Measurements from ENCODE around the gene DPT. TPM values are rescaled to one million over a fixed set of nuclear protein-coding genes. Genes with fewer than 3 reads are reported as not detected.
"Not testable (repeated sequence)": the region's sequence is repeated elsewhere in the genome, so short reads cannot be mapped to it uniquely, and the experiment has no call there.

DPT gene
- 100 to 1,000 TPM; 111 to 130 TPM for total RNA-seq
- long read RNA-seq, transcript DPT-201 (4 exons, 1,786 nt): major isoform, 326 of 330 reads
- long read RNA-seq, partial matches to known transcripts: 1 of 330 reads
- long read RNA-seq, other reads (novel, unspliced or antisense): 3 of 330 reads

DNA sequence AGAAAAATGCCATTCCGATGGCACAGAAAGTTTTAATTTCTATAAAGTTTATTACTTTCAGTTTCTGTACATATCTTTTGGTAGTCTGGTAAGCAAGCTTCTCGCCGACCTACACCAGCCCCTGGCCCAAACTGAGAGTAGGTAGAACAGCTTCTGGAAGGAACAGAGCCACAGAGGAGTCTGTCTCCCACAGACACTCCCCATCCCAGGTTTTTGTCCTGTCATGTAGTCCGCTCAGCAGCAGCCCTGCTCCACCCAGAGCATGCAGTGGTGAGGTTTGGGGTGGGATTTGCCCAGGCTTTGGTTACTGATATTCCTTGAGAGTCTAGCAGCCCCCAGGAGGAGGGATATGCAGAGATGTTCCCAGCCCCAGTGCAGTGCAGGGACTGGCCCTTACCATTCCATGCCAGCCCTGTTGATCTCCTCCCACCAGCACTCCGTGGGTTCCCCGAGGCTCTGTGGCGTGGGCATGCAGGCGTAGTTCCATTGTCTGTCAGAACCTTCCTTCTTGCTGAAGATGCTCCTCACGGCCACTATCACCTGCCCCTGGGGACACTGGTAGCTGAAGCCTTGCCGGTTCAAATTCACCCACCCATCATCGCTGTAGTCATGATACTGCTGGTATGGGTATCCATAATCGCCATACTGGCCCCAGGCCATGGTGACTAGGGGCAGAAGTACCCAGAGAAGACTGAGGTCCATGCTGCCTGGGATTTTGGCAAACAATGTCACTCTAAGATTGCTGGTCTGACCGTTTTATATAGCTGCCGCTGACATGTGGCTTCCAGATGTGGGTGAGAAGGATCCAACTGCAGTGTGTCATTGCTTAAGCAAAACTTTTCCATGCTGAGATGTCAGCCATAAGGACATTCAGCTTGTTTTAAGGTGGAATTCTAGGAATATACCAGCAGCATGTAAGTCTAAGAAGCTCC is at the start of gene DPT:
DPT (minus strand) TSS at position 734 of the 932 bp plus-strand sequence; CDS start at position 702, 32 bp downstream.
- intact Hi-C loops (cut with DNase I): loop anchor here in 1 of 2 donors (10.0 kb wide), 1 partner anchor 376 kb away; the partner anchor contains the start of gene ATP1B1
- ATAC-seq (peak; percentile 72 to 84), DNase-seq (peak; percentile 38)

DNA sequence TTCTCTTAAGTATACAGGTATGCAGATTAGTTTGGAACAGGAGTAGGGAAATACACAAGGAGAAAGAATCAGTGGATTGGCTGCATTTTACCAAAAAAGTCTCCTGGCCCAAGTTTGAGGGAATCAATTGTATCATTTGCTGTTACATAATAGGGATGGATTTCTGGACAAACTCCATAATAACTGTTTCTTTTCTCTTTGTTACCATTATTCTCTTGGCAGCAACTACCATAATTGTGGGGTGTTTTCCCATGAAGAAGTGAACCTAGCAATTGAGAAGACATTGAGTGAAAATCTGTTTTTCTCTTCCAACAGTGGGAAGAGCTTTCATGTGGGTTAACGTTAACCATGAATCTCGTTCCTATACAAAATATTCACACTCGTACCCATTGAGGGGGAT is 46.4 kb upstream of the DPT start:
- intact Hi-C loops (cut with DNase I): no loop called here

DNA sequence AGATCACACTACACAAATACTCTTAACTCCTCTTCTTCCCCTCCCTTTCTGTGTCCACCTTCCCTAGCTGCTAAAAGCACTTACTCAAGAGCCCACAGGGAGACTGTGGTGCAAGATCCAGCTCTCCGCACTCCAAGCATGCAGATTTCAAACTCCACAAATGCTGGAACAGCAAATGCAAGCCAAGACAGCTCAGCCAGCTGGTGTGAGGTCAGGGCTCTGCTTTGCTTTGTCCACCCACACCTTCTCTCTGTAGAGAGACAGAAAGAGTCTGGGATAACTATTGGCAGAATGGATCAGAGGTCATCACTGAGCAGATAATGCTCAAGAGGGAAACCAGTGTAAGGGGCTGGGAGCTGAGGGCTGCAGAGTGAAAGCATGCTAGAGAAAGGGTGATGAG is 45.2 kb upstream of the DPT start:
- DNase-seq: peak; percentile 62
- intact Hi-C loops (cut with DNase I): no loop called here
- peak; percentile 99 for ATAC-seq

More for the DNA sequence above, 46.4 kb upstream of the DPT start:
- ATAC-seq (no peak), DNase-seq (no peak)

DNA sequence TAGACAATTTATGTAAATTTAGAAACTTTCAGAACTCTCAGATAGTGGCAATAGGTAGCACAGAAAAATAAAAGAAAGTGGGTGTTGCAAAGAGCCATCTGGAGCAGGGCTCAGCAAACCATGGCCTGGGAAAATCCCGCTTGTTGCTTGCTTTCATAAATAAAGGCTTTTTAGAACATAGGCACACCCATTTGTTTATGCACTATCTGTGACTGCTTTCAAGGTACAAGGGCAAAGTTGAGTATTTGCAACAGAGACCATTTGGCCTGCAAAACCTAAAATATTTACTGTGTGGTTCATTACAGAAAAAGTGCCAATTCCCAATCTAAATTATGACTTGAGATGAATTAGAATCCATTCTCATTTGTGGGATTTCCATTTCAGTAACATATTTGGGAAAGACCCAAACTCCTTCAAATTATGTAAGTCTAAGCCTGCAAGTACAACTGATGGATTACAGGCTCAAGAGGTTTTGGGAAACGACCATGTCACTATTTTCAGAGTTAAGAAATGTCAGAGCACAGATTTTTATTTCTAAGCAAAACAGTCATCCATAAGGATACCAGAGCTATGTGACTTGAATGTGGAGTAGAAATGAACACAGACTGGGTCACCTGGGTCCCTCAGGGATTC is 43.5 kb upstream of the DPT start:
- no peak for DNase-seq
- intact Hi-C loops (cut with DNase I): no loop called here
- no peak for ATAC-seq

DNA sequence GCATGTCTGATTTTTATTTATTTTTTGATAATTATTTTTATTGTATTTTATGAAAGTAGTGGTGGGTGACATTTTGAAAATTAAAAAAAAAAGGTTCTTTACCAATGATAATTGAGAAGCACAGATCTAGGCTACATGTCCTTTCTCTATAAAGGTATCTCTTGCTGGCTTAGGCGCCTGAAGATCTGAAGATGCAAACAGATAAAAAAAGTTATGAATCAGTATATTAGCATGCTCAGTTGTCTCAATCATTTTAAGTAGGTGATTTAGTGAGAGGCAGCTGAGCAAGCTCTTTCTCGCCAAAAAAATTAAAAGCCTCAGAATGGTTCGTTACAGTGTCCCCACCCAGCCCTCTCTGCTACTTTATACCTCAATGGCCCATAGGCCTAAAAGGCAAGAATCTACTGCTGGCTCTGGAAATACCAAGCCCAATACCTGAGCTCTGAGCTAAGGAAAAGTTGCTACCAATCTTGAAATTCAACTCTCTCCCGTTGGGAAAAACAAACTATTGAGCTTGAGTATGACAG is 42.2 kb upstream of the DPT start:
- DNase-seq (no peak), ATAC-seq (no peak)
- intact Hi-C loops (cut with DNase I): no loop called here

DNA sequence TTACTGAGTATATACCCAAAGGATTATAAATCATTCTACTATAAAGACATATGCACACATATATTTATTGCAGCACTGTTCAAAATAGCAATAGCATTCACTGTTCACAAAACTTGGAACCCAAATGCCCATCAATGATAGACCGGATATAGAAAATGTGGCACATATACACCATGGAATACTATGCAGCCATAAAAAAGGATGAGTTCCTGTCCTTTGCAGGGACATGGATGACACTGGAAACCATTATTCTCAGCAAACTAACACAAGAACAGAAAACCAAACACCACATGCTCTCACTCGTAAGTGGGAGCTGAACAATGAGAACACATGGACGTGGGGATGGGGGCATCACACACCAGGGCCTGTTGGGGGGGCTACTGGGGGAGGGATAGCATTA is 40.9 kb upstream of the DPT start:
- ATAC-seq; DNase-seq; intact Hi-C loops (cut with DNase I): not testable (repeated sequence)

DNA sequence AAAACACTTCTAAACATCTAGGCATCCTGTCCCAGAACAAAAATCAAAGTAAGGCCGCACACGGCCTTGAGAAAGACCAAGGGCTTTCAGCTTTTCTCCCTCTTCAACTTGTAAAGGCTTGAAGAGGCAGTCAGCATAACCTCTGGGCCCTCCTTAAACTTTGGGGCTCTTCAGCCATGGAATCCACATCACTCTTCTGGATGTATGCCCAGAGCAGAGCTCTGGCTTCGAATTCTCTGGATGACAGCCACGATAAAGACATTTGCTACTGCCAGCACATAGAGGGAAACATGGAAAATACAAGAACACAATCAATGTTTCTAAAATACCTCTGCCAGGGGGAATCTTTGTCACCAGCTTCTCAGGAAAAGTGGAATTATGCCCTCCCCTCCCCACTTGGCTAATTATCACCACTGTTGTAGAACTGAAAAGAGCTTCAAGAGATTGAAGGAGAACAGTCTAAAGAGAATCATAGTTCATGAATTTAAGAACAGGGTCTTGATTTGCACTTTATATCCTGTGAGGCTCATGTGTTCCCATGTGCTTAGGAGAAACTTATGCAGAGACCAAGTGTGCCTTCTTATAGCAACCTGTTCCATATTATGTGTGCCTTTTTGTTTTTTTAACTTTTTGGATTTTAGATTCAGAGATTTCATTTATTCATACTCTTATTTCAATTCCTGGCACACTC is 39.0 kb upstream of the DPT start:
- DNase-seq: peak; percentile 44
- ATAC-seq: peak; percentile 79 to 87
- intact Hi-C loops (cut with DNase I): no loop called here

DNA sequence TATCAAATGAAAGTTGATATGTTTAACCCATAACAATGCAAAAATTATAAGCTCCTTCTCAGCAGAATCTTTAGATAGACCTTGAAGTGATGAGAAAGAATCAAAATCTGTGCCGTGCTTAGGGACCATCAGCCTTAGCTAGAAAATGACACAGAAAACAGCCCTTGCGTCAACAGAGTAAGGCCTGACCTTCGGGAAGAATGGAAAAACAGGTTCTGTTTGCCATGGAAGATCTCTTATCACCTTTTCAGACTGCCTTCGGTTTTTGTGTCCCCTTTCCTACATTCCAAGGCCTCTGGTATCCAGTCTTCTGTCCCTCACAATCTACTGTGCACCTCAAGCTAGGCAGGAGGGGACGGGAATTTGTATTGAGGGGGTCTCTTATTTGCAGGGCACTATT is 37.6 kb upstream of the DPT start:
- no peak for DNase-seq
- intact Hi-C loops (cut with DNase I): no loop called here
- no peak for ATAC-seq

DNA sequence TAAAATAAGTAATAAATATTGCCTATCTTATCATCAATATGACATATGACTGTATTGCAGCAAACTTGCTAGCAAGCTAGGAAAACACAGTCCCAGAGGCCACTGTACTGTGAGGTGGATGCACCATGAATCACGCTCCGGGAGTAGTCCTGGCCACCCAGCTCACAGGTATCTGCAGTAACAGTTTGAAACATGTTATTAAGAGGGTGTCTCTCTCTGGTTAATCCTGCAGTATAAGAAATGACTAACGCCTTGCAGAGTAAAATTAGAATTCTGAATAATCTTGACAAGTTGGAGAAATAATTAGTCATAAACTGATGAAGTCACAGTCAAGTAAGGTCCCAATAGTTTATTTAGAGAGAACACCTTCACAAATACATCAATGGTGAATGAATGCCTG is 34.0 kb upstream of the DPT start:
- ATAC-seq (no peak), DNase-seq (no peak)
- intact Hi-C loops (cut with DNase I): no loop called here

DNA sequence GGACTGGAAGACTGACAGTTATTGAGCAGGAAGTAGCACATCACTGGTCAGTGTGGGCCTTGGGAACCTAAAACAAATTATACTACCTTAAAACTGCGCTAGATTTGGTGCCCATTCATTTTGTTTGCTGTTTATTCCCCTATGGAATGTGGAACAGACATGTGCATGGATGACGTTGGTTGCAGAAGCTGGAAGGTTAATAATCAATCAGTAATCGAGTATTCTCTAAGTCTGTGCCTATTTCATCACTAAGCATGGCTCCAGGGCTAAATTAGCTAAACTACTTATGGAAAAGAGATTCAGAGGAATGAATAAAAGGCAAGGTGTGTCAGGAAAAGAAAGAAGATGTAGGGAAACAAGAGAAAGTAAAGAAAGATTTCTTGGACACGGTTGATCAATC is 33.5 kb upstream of the DPT start:
- DNase-seq: no peak
- ATAC-seq: no peak
- intact Hi-C loops (cut with DNase I): no loop called here

DNA sequence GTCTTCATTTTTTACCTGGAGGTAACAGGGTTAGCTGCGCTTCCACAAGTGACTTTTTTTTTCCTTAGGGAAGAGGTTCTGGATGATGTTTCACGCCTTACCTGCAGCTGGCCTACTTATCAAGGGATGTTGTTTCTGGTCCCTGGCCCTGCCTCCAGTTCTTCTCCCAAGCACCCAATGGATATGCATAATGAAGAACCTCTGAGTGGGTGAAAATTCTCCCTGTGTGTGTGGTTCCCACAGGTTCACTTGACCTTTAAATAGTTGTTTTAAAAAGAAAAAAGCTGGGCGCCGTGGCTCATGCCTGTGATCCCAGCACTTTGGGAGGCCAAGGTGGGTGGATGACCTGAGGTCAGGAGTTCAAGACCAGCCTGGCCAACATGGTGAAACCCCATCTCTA is 31.8 kb upstream of the DPT start:
- ATAC-seq: no peak
- intact Hi-C loops (cut with DNase I): no loop called here

DNA sequence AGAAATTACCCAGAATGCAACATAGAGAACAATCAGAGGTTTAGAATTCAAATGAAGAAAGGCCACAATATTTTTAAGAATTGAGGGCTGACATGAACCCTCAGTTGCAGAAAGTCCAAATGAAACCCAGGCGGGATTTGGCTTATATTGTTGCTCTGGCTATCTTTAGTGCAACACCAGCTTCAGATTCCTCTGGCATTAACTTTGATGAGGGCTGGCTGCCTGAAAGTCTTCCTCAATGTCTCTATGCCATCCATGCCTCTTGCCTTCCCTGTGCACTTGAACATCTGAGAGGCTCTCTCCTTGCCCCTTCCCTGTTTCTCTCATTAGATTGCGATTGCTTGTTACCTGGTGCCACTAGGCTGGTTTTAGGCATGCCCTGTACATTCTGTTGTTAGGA is 31.2 kb upstream of the DPT start:
- intact Hi-C loops (cut with DNase I): no loop called here
- ATAC-seq: no peak
- no peak for DNase-seq

More for the DNA sequence above, 31.8 kb upstream of the DPT start:
- no peak for DNase-seq

DNA sequence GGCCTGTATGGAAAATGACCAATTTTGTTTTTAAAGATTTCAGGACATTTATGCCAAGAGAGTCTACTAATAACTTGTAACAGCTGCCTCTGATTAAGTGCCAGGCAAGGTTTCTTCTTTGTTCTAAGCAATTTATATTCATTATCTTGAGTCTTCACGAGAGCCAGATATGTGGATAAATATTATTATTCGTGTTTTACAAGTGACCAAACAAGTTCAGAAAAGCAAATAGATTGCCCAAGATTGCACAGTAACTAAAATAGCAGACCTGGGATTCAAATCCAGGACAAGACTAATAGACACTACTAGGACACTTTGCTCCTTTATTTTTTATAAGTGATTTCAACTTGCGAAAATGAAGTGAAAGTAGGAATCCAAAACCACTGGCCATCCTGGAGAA is 30.1 kb upstream of the DPT start:
- intact Hi-C loops (cut with DNase I): no loop called here
- no peak for DNase-seq

DNA sequence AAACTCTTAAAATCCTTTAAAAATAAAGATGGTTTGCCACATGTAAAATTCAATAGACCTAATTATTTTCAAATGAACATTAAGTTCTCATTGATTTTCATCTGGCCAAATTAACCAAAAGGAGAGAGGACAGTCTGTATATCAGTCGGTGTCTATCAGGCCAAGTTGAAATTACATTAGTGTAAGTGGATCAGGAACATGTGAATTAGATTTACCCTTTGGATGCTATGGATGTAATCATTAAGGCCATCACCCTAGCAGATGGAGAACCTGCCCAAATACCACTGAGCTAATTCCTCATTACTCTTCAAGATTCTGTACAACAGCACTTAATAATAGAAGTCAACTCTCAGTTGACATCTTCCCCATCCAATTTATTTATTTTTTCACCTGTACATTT is 29.5 kb upstream of the DPT start:
- ATAC-seq (no peak), DNase-seq (no peak)
- intact Hi-C loops (cut with DNase I): no loop called here

More for the DNA sequence above, 30.1 kb upstream of the DPT start:
- no peak for ATAC-seq

DNA sequence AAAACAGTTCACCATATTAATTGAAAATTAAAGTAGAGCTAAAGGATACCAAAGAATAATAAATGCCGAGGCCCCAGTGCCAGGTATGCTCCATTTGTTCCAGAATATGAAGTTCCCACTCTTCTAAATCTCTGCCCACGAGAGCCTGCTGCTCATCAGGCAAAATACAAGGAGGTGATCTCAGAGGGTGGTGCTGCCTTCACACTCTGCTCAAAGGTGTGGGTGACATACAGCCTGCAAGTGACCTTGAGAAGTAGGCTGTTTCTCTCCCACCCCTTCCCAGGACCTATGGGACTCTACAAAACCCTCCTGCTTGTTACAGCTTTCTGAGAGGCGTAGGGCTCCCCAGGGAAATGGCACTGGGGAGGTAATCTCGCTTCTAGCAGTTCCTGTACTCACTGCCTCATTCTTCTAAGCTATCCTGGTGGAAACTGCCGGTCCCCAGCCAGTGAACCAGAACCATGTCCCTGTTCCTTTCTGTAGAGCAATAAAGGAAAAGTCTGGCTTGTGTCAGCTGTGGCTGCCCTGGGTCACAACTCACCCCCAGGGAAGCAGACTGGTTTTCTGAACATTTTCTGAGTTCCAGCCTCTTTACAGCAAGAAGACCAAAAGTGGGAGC is 26.9 kb upstream of the DPT start:
- no peak for DNase-seq
- intact Hi-C loops (cut with DNase I): no loop called here

DNA sequence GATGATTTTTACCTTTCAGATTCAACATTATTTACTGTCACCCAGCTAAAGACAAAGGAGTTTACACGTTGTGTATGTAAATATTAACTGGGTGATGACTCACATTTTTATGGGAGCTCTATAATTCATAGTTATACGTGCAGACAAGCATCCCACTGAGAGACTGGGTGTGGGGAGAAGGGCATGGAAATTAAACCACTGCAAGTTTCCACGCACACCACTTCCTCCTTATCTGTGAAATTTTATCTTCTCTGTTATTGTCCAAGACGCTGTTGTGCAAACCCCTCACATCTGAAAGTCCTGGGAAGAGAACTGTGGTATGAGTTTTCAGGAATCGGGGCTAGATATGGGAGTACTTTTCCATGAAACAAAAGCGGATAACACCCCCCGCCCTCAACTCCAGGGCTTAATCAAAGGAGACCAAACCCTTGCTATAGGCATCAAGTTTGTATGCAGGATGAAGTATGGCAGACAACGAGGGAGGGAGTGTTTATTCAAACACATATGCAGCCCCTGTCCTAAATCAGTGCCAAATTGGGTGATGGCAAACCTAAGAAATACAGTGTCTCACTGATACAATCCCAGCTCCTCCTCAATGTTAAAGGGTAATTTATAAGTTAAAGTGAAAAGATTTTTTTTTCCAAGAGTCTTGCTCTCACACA is 23.3 kb upstream of the DPT start:
- ATAC-seq: peak in 1 of 2 donors; percentile 14
- peak; percentile 19 for DNase-seq
- intact Hi-C loops (cut with DNase I): no loop called here

More for the DNA sequence above, 26.9 kb upstream of the DPT start:
- ATAC-seq: no peak

DNA sequence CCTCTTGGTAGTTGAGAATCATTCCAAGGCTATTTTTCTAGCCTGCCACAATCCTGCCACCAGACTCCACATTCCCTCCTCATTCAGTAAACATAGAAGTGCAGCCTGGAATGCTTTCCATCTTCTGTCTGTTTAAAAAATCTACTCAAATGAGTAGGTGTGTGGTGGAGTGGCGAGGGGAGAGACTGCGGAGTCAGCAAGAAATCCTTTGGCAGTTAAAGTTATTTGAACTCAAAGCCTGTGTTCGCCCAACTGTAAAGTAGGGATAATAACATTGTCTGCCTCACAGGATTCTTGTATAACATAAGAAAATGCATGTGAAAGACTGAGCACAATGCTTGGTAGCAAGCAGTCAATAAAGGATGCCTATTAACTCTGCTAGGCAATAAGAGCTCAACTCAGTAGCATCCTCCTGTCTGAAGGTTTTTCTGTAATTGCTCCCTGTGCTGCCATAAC is 22.2 kb upstream of the DPT start:
- ATAC-seq (no peak), DNase-seq (no peak)
- intact Hi-C loops (cut with DNase I): no loop called here

DNA sequence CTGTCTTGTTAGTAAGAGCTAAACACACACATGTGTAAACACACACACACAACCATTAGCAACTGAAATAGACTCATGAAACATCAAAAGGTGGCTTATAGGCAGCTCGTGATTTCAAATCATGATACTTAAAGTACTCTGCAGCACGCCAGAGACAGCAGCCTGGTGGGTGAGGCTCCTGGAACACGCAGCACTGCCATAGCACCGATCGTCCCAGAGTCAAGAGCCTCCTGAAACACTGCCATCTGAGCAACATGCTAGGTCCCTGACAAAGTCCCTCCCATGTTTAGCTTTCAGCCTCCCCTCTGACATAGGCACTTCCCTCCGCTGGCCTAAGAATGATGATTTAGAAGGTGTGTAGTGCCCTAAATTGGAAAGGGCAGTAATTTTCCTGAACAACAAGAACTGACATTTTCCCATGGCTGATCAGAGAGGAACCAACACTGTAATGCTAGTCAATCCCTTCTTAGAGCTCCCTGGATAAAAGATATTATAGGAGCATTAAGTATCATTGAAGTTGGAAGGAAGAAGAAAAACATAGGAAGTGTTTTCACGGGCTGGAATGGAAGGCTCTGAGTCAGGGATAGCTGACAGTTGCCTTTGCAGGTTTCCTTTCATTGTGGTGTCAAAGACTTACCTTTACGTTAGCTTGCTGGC is 14.1 kb upstream of the DPT start:
- no peak for ATAC-seq

More for the DNA sequence above, 14.1 kb upstream of the DPT start:
- DNase-seq: no peak
- intact Hi-C loops (cut with DNase I): no loop called here

All from left cardiac atrium (tissue), 4 donors.